ENCODE measurements around the gene NINJ1. TPM values are rescaled to one million over a fixed set of nuclear protein-coding genes. Genes with fewer than 3 reads are reported as not detected.

NINJ1 gene
- total RNA-seq, 1 experiment from 2014 or later = 26.7 TPM

DNA sequence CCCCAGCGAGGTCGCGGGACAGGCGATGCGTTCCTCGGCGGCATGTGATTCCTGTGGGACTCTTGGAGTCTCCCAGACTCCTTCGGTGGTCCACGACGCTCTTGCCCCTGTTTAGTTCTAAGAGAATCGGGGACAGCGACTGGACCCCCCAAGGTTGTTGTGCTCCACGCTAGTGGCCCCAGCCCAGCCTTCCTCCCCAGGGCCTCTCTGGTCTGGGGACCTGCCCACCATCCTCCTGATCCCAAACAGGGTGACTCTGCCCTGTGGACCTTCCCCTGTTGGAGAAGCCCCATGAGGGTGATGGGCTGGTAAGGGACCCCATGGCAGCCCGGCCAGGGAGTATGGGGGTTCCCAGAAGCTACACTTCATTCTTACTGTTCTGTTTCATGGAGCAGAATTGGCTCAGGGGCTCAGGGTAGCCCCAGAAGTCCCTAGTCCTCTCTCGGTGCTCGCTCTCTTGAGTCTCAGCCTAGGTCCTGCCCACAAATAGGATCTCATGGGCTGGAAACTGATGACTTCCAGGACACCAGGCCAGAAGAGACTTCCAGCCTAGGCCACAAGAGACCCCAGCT, 37.2 kb downstream of the NINJ1 start:
- intact Hi-C loops (cut with micrococcal nuclease; ENCODE audit: unreplicated experiment) = loop anchor here (10.0 kb wide), 1 partner anchor 92 kb away; no protein-coding TSS in a partner anchor
- TF ChIP-seq POLR2AphosphoS5 (IDR thresholded peaks at IDR 0.05; ENCODE audit: low read depth, low read length) = no peak
- TF ChIP-seq TCF7L2 (IDR thresholded peaks at IDR 0.05; ENCODE audit: low read depth, low read length) = no peak
- TF ChIP-seq SIN3A (IDR thresholded peaks at IDR 0.05; ENCODE audit: borderline replicate concordance, insufficient read depth, low read depth, low read length) = no peak
- TF ChIP-seq, protein P1, sequence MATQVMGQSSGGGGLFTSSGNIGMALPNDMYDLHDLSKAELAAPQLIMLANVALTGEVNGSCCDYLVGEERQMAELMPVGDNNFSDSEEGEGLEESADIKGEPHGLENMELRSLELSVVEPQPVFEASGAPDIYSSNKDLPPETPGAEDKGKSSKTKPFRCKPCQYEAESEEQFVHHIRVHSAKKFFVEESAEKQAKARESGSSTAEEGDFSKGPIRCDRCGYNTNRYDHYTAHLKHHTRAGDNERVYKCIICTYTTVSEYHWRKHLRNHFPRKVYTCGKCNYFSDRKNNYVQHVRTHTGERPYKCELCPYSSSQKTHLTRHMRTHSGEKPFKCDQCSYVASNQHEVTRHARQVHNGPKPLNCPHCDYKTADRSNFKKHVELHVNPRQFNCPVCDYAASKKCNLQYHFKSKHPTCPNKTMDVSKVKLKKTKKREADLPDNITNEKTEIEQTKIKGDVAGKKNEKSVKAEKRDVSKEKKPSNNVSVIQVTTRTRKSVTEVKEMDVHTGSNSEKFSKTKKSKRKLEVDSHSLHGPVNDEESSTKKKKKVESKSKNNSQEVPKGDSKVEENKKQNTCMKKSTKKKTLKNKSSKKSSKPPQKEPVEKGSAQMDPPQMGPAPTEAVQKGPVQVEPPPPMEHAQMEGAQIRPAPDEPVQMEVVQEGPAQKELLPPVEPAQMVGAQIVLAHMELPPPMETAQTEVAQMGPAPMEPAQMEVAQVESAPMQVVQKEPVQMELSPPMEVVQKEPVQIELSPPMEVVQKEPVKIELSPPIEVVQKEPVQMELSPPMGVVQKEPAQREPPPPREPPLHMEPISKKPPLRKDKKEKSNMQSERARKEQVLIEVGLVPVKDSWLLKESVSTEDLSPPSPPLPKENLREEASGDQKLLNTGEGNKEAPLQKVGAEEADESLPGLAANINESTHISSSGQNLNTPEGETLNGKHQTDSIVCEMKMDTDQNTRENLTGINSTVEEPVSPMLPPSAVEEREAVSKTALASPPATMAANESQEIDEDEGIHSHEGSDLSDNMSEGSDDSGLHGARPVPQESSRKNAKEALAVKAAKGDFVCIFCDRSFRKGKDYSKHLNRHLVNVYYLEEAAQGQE (IDR thresholded peaks at IDR 0.05; ENCODE audit: insufficient read depth in 1 of 2, low read depth in 2 of 2, low read length in 1 of 2) = no peak
- in situ Hi-C loops (cut with HindIII; ENCODE audit: low pct_unique_long_range_greater_than_20kb, low sequenced_read_pairs) = no loop called here
- no peaks in the 10 kb centered on the region for H3K27me3 ChIP-seq (ENCODE audit: control insufficient read depth, insufficient read depth, low read length)
- no TSS peak for BruUV-seq (replicated peaks)
- DNase-seq (ENCODE audit: low read depth, low spot score) = no peak
- ChIA-PET POLR2A (interaction anchor here (0.5 kb wide), 1 partner anchor 12 kb away, joined by 3 read pairs; no protein-coding TSS in a partner anchor), CTCF (no interaction called here)
- H3K36me3 ChIP-seq (ENCODE audit: control insufficient read depth, insufficient read depth, low read length) = peaks cover 4% of the 10 kb centered on the region; the same call in 1 of the 2 replicates
- no peak for ATAC-seq
- H3K4me1 ChIP-seq (ENCODE audit: control insufficient read depth, insufficient read depth, low read length) = peaks cover 26% of the 10 kb centered on the region
- H3K4me3 ChIP-seq (ENCODE audit: low read depth in 2 of 2, low read length in 2 of 2) = peak overlapping the region; percentile 67 to 73
- H3K27ac ChIP-seq (ENCODE audit: low read length) = peak overlapping the region; percentile 85
- H3K9me3 ChIP-seq (ENCODE audit: control insufficient read depth, insufficient read depth, low read depth, low read length) = no peaks in the 10 kb centered on the region

DNA sequence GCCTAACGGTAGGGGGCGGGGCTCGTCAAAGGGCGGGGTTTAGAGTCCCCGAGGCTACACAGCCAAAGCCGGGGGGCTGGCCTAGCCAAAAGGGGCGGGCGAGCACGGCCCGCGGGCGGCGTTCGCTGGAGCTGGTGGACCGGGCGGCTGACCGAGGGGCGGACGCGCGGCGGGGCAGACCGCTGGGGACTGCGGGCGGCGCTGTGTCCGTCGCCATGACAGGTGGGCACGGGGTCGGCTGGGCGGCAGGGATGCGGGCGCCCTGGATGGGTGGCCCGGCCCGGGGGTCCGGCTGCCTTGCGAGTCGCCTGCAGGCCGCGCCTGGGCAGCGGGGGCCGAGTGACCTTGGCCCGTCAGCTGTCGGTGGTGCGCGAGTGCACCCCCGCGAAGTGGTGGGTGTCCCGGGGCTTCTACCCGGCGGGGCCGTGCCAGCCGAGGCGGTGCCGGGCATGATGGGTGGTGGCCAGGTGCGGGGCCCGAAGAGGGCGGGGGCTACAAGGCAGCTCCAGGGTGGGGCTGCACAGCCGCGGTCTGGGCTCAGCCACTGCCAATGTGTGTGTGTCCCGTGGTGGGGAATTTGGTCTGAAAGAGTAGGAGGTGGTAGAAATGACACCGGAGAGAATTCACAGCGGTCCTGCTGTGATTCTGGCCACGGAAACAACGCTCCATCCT, 37.8 kb downstream of the NINJ1 start, which contains the start of gene CARD19:
TSS of gene CARD19 (plus strand) at position 87 of the 672 bp plus-strand sequence. CDS start at position 216, 129 bp downstream.
- ATAC-seq = peak; percentile 58
- TF ChIP-seq CTCF (IDR thresholded peaks at IDR 0.05) (no peak), POLR2AphosphoS5 (IDR thresholded peaks at IDR 0.05; ENCODE audit: low read depth, low read length) (no peak), SIN3A (IDR thresholded peaks at IDR 0.05; ENCODE audit: borderline replicate concordance, insufficient read depth, low read depth, low read length) (peak; percentile 39; the same call in 1 of the 2 replicates), TCF7L2 (IDR thresholded peaks at IDR 0.05; ENCODE audit: low read depth, low read length) (no peak)
- TF ChIP-seq, protein P1 (IDR thresholded peaks at IDR 0.05; ENCODE audit: insufficient read depth in 1 of 2, low read depth in 2 of 2, low read length in 1 of 2) = no peak
- Histone ChIP-seq H3K4me3 (ENCODE audit: low read depth in 2 of 2, low read length in 2 of 2) (peak within 1 kb of the TSS; percentile 67 to 73), H3K9me3 (ENCODE audit: control insufficient read depth, insufficient read depth, low read depth, low read length) (no peaks in the 10 kb centered on the region; the same call in 1 of the 2 replicates), H3K36me3 (ENCODE audit: control insufficient read depth, insufficient read depth, low read length) (peaks cover 4% of the 10 kb centered on the region; the same call in 1 of the 2 replicates), H3K27me3 (ENCODE audit: control insufficient read depth, insufficient read depth, low read length) (no peaks in the 10 kb centered on the region), H3K27ac (ENCODE audit: low read length) (peak within 1 kb of the TSS; percentile 90), H3K4me1 (ENCODE audit: control insufficient read depth, insufficient read depth, low read length) (peaks cover 26% of the 10 kb centered on the region)
- ChIA-PET CTCF (no interaction called here), POLR2A (no interaction called here)
- in situ Hi-C loops (cut with HindIII; ENCODE audit: low pct_unique_long_range_greater_than_20kb, low sequenced_read_pairs) = no loop called here
- no TSS peak for BruUV-seq (replicated peaks)
- no peak for DNase-seq (ENCODE audit: low read depth, low spot score)
- intact Hi-C loops (cut with micrococcal nuclease; ENCODE audit: unreplicated experiment) = loop anchor here (10.0 kb wide), 1 partner anchor 91 kb away; no protein-coding TSS in a partner anchor
